Vagina (tissue), 2 donors: ENCODE data around the gene IAPP. TPM values are rescaled to one million over a fixed set of nuclear protein-coding genes. Genes with fewer than 3 reads are reported as not detected.
"Not testable (repeated sequence)": the region's sequence is repeated elsewhere in the genome, so short reads cannot be mapped to it uniquely, and the experiment has no call there.

ENCODE experiments used
- DNase-seq, 2 donors: peaks; one replicate each; pipeline ENCODE4 v3.0.0-alpha.2; 2017; ENCODE audit errors: extremely low spot score in 2 of 2
- H3K27ac ChIP-seq: fragments of 200-600 bp; sonication (generic); one replicate; pipeline ENCODE4 v1.5.1; 2019
- H3K27me3 ChIP-seq: fragments of 200-600 bp; sonication (generic); one replicate; pipeline ENCODE4 v1.5.1; 2019
- H3K36me3 ChIP-seq, 2 donors: fragments of 200-600 bp; sonication (generic); one replicate each; pipeline ENCODE4 v1.5.1; 2017 to 2019
- H3K4me1 ChIP-seq: fragments of 200-600 bp; sonication (generic); one replicate; pipeline ENCODE4 v1.5.1; 2019
- H3K4me3 ChIP-seq, 2 donors: fragments of 200-600 bp; sonication (generic); 1 replicate in 1 of 2; 2 replicates in 1 of 2; pipeline ENCODE4 v1.5.1; 2016 to 2019
- H3K9me3 ChIP-seq: fragments of 200-600 bp; sonication (generic); one replicate; pipeline ENCODE4 v1.5.1; 2019
- POLR2A ChIP-seq, 2 donors: fragments of 450-650 bp; IDR thresholded peaks; one replicate each; pipeline ENCODE4 v1.6.1; 2017; ENCODE audit warnings: antibody characterized with exemption in 2 of 2, mild to moderate bottlenecking in 2 of 2, moderate library complexity in 2 of 2
- POLR2AphosphoS5 ChIP-seq, 2 donors: sonication (generic); formaldehyde crosslinking; IDR thresholded peaks; one replicate each; pipeline ENCODE4 v1.9.0; 2017; ENCODE audit warnings: antibody characterized with exemption in 2 of 2, mild to moderate bottlenecking in 2 of 2, low read depth in 1 of 2; ENCODE audit not compliant: insufficient read depth in 1 of 2
- intact Hi-C: fragments of 100-400 bp; cut with DNase I; formaldehyde crosslinking; loops from one replicate; pipeline ENCODE4 v1.15.1; 2023
- total RNA-seq: library from RNA; depleted of rRNA; stranded (reverse); fragments of >200 nt; gene quantifications from one replicate; pipeline ENCODE4 v1.2.3, GENCODE V29; 2016
- TF ChIP-seq, protein P1 (sequence below), 3 experiments: fragments of 450-650 bp in 2 of 3; fragments of 200-600 bp in 1 of 3; sonication (generic) in 1 of 3; IDR thresholded peaks; one replicate each; pipeline ENCODE4 v1.5.1; 2017 to 2019; ENCODE audit warnings: antibody characterized with exemption in 3 of 3, mild to moderate bottlenecking in 2 of 3, moderate library complexity in 2 of 3

The IAPP gene
- total RNA-seq, 1 donor from 2014 or later, result not detected

DNA sequence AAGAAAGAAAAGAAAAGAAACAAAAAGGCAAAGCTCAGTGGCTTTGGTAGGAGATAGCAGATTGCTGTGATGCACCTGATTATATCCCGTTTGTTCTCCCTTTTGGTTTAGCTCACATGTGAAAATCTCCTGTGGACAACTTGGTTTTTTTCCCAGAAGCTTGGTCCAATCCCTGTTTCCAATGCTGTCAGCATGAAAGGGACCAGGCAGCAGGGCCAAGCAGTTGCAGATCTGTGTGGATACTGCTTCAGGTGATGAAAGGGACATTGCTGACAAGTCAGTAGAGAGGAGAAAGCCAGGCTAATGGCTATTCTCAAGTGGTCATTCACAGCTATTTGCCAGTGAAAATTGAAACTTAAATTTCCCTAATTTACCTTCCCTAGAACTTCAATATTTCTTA lies 19.2 kb upstream of the IAPP start:
- Histone ChIP-seq H3K9me3 (no peaks in the 10 kb centered on the region), H3K27me3 (no peaks in the 10 kb centered on the region), H3K36me3 (no peaks in the 10 kb centered on the region), H3K27ac (no peak overlapping the region), H3K4me3 (no peak overlapping the region), H3K4me1 (no peaks in the 10 kb centered on the region)
- intact Hi-C loops, result no loop called here
- DNase-seq, result no peak
- TF ChIP-seq POLR2AphosphoS5 (IDR thresholded peaks at IDR 0.05; ENCODE audit: insufficient read depth in 1 of 2, low read depth in 1 of 2) (no peak), POLR2A (IDR thresholded peaks at IDR 0.05) (no peak)
- TF ChIP-seq, protein P1, sequence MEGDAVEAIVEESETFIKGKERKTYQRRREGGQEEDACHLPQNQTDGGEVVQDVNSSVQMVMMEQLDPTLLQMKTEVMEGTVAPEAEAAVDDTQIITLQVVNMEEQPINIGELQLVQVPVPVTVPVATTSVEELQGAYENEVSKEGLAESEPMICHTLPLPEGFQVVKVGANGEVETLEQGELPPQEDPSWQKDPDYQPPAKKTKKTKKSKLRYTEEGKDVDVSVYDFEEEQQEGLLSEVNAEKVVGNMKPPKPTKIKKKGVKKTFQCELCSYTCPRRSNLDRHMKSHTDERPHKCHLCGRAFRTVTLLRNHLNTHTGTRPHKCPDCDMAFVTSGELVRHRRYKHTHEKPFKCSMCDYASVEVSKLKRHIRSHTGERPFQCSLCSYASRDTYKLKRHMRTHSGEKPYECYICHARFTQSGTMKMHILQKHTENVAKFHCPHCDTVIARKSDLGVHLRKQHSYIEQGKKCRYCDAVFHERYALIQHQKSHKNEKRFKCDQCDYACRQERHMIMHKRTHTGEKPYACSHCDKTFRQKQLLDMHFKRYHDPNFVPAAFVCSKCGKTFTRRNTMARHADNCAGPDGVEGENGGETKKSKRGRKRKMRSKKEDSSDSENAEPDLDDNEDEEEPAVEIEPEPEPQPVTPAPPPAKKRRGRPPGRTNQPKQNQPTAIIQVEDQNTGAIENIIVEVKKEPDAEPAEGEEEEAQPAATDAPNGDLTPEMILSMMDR (IDR thresholded peaks at IDR 0.05), result no peak

DNA sequence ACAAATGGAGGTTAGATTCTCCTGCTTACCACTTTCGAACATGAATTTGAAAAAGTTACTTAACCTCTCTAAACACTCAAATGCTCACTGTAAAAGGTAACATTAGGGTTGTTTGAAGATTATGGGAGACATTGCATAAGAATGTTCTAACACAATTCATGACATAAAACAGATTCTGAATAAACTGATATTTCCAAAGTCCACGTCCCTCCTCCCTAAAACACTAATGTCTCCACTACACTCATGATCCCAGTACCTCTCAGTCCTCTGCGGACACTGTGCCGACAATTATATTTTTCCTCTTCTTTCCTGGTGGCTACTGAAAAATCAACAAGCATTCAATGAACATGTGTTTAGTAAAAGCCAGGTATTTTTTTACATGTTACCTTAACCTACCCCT lies 18.8 kb upstream of the IAPP start:
- no peak overlapping the region for H3K4me3 ChIP-seq
- no peak for TF ChIP-seq POLR2AphosphoS5 (IDR thresholded peaks at IDR 0.05; ENCODE audit: insufficient read depth in 1 of 2, low read depth in 1 of 2)
- TF ChIP-seq, protein P1 (IDR thresholded peaks at IDR 0.05), result no peak
- no peak for TF ChIP-seq POLR2A (IDR thresholded peaks at IDR 0.05)
- no peaks in the 10 kb centered on the region for H3K9me3 ChIP-seq
- H3K27ac ChIP-seq, result no peak overlapping the region
- no peak for DNase-seq
- intact Hi-C loops, result no loop called here
- H3K4me1 ChIP-seq, result no peaks in the 10 kb centered on the region
- no peaks in the 10 kb centered on the region for H3K36me3 ChIP-seq
- no peaks in the 10 kb centered on the region for H3K27me3 ChIP-seq

DNA sequence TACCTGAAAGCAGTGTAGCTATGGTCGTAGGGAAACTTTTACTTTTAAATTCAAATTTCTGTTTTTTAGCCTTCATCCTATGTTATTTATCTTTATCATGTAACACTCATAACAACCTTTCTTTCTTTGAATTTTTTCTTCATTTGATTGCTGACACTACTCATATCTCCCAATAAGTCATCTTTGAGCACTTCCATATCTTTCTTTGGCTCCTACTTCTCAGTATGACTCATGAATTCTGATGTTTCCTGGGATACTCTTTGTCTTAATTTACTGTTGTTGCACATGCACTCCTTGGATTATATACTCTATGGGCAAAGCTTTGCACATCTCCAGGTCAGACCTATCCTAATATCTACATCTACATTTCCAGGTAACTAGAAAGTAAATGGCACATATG lies 18.1 kb upstream of the IAPP start:
- TF ChIP-seq POLR2AphosphoS5 (IDR thresholded peaks at IDR 0.05; ENCODE audit: insufficient read depth in 1 of 2, low read depth in 1 of 2) (no peak), POLR2A (IDR thresholded peaks at IDR 0.05) (no peak)
- TF ChIP-seq, protein P1 (IDR thresholded peaks at IDR 0.05), result no peak
- H3K36me3 ChIP-seq, result no peaks in the 10 kb centered on the region
- intact Hi-C loops, result no loop called here

DNA sequence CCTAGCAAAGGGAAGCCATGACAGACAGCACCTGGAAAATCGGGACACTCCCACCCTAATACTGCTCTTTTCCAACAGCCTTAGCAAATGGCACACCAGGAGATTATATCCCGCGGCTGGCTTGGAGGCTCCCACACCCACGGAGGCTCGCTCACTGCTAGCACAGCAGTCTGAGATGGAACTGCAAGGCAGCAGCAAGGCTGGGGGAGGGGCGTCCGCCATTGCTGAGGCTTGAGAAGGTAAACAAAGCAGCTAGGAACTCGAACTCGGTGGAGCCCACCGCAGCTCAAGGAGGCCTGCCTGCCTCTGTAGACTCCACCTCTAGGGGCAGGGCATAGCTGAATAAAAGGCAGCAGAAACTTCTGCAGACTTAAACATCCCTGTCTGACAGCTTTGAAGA lies 12.1 kb upstream of the IAPP start:
- H3K36me3 ChIP-seq, intact Hi-C loops, H3K27ac ChIP-seq, H3K4me1 ChIP-seq, H3K4me3 ChIP-seq, H3K27me3 ChIP-seq, DNase-seq, H3K9me3 ChIP-seq: not testable (repeated sequence)

More for the DNA sequence above, 18.1 kb upstream of the IAPP start:
- Histone ChIP-seq H3K9me3 (no peaks in the 10 kb centered on the region), H3K4me3 (no peak overlapping the region), H3K27me3 (no peaks in the 10 kb centered on the region), H3K27ac (no peak overlapping the region), H3K4me1 (no peaks in the 10 kb centered on the region)
- DNase-seq, result no peak

DNA sequence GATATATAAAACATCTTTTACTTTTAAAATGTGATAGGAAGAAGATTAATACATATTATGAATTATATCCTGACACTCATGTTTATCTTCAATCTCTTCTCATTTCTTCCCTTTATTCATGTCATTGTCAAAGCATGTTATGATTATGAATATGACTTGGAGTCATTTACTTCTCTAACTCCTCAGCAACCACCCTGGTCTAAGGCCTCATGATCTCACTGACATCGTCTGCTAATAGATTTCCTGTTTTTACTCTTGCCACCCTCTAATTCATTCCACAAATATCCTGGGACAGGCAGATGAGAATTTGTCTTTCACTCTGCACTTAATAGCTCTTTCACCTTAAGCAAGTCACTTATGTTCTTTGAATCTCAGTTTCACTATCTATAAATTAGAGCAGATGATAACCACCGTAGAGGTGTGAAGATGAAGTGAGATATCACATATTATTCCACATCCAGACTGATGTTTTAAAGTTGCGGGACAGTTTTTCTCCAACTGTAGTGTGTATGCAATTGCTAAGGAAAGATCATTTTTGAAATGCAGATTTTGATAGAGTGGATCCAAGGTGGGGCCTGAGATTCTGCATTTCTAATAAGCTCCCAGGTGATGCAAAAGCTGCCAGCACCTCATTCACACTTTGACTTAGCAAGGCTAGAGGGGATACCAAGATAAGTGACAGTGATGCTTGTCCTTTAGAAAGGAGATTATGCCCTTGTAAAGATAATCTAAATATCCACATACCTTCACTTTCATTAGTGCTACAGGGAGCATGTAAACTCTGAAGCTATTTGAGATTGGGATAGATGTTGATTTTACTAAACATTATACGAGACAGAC lies 3.3 kb upstream of the IAPP start:
- Histone ChIP-seq H3K4me3 (no peak overlapping the region), H3K9me3 (no peaks in the 10 kb centered on the region), H3K36me3 (no peaks in the 10 kb centered on the region), H3K4me1 (no peaks in the 10 kb centered on the region), H3K27me3 (no peaks in the 10 kb centered on the region), H3K27ac (no peak overlapping the region)
- TF ChIP-seq POLR2AphosphoS5 (IDR thresholded peaks at IDR 0.05; ENCODE audit: insufficient read depth in 1 of 2, low read depth in 1 of 2) (no peak), POLR2A (IDR thresholded peaks at IDR 0.05) (no peak)
- TF ChIP-seq, protein P1 (IDR thresholded peaks at IDR 0.05), result no peak
- DNase-seq, result no peak
- intact Hi-C loops, result no loop called here
